Muscle of back (tissue), 11 donors: Measurements from ENCODE around the gene EXOC1L. TPM values are rescaled to one million over a fixed set of nuclear protein-coding genes. Genes with fewer than 3 reads are reported as not detected.

Experiments used
- DNase-seq, 3 donors: peaks; one replicate each; pipeline versions ENCODE4 v3.0.0 to v3.0.0-alpha.2; 2013
- polyA plus RNA-seq, 10 donors: library from polyadenylated mRNA; unstranded; fragments of 120-200 nt; gene quantifications; one replicate each; pipeline ENCODE4 v1.2.1, GENCODE V29; 2013; ENCODE audit not compliant: insufficient read length in 10 of 10

The EXOC1L gene
- polyA plus RNA-seq, 10 donors: not detected

- DNase-seq: no peak
Observed at GRCh38 chr4:55884093-55884850, 64.7 kb downstream of the EXOC1L start.

DNA sequence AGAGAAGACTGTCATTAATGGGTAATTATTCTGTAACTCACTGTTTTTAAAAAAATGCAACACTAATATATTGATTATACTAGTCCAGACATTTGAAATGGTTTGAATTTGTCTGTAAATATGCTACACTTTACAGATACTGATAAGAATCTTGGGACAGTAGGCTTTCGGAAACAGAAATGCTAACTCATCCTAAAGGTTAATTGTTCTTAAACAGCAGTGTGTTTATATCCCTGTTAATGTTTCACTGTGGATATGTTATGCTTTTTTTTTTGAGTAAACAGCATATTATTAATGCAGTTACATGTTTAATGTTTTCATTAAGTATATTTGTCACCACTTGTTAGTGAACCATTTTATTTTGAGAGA is 65.2 kb downstream of the EXOC1L start:
- DNase-seq: no peak

Other genes starting within 250 kb of the EXOC1L start
- gene PDCL2, start 227.5 kb upstream of the EXOC1L start, polyA plus RNA-seq: not detected
- 1 to 10 TPM in 8 of 10 donors, under 1 TPM in 2; 0.72 to 3.1 (median 1.8) TPM for gene NMU, start 183.5 kb upstream of the EXOC1L start, polyA plus RNA-seq
- 10 to 100 TPM; 18.9 to 33.5 (median 26.9) TPM for gene EXOC1, start 33.9 kb downstream of the EXOC1L start, polyA plus RNA-seq
- 1 to 10 TPM; 4.0 to 8.9 (median 6.5) TPM for gene CEP135, start 129.2 kb downstream of the EXOC1L start, polyA plus RNA-seq